Spinal cord (tissue), 10 donors: ENCODE data around the gene VASH2. TPM values are rescaled to one million over a fixed set of nuclear protein-coding genes. Genes with fewer than 3 reads are reported as not detected.
"Not testable (repeated sequence)": the region's sequence is repeated elsewhere in the genome, so short reads cannot be mapped to it uniquely, and the experiment has no call there.

Experiments used
- DNase-seq, 6 donors: peaks; one replicate each; pipeline versions ENCODE4 v3.0.0 to v3.0.0-alpha.2; 2013 to 2015; ENCODE audit warnings: low spot score in 6 of 6, low read depth in 4 of 6
- H3K27ac ChIP-seq: one replicate; pipeline ENCODE4 v1.5.1; 2013; ENCODE audit warnings: low read depth, low read length, control low read depth
- H3K27me3 ChIP-seq: one replicate; pipeline ENCODE4 v1.6.1; 2013; ENCODE audit warnings: low read length; ENCODE audit not compliant: control insufficient read depth, insufficient read depth
- H3K36me3 ChIP-seq: one replicate; pipeline ENCODE4 v1.6.1; 2013; ENCODE audit warnings: low read length; ENCODE audit not compliant: control insufficient read depth, insufficient read depth
- H3K4me1 ChIP-seq: one replicate; pipeline ENCODE4 v1.6.1; 2013; ENCODE audit warnings: low read length; ENCODE audit not compliant: control insufficient read depth, insufficient read depth
- H3K4me3 ChIP-seq: one replicate; pipeline ENCODE4 v1.5.1; 2013; ENCODE audit warnings: low read depth, low read length, control low read depth
- H3K9me3 ChIP-seq: one replicate; pipeline ENCODE4 v1.6.1; 2013; ENCODE audit warnings: low read length; ENCODE audit not compliant: control insufficient read depth, insufficient read depth
- WGBS: methylation state at CpG from one replicate; pipeline ENCODE4 v1.1.5; 2013; ENCODE audit warnings: missing lambda C conversion rate; ENCODE audit not compliant: insufficient coverage; 5-methylcytosine and 5-hydroxymethylcytosine counted together
- long read RNA-seq, 4 donors: transcript quantifications; one replicate each; lab custom pipeline, GENCODE V29; 2026
- polyA plus RNA-seq, 2 donors: library from polyadenylated mRNA; unstranded; fragments of 120-200 nt; gene quantifications; one replicate each; pipeline ENCODE4 v1.2.1, GENCODE V29; 2013; ENCODE audit not compliant: insufficient read length in 2 of 2
- total RNA-seq, 2 donors: library from RNA; depleted of rRNA in 1 of 2; stranded (reverse); fragments of 120-200 nt in 1 of 2; fragments of >200 nt in 1 of 2; gene quantifications; one replicate each; pipeline versions ENCODE4 v1.2.3 to v1.2.4, GENCODE V29; 2013 to 2014
- donor health status: healthy.

Gene VASH2
- total RNA-seq: 10 to 100 TPM in 1 of 2 donors, 1 to 10 TPM in 1; 9.0 to 10.3 TPM
- 10 to 100 TPM; 20.3 to 24.7 TPM for polyA plus RNA-seq
- long read RNA-seq, donor 1, partial matches to known transcripts: 11 of 11 reads
- long read RNA-seq, donor 1, other reads (novel, unspliced or antisense): 0 of 11 reads
- long read RNA-seq, donor 2: 0 reads
- long read RNA-seq, donor 3: 0 reads
- long read RNA-seq, donor 4, partial matches to known transcripts: 0 of 2 reads
- long read RNA-seq, donor 4, other reads (novel, unspliced or antisense): 0 of 2 reads

GRCh38 chr1:212950243-212951125 lies at the start of gene VASH2:
Gene VASH2, plus strand, starts transcription at chr1:212950541. Its CDS starts 1,002 bp downstream, at chr1:212951543.
- peaks cover 5% of the 10 kb centered on the region for H3K27me3 ChIP-seq
- H3K27ac ChIP-seq: peak within 1 kb of the TSS; percentile 82
- H3K36me3 ChIP-seq: peaks cover 4% of the 10 kb centered on the region
- H3K9me3 ChIP-seq: no peaks in the 10 kb centered on the region
- DNase-seq: peak; percentile 64 to 99 (median 86)
- H3K4me3 ChIP-seq: peak within 1 kb of the TSS; percentile 81
- H3K4me1 ChIP-seq: peaks cover 20% of the 10 kb centered on the region
- 0% methylated on average over 61 of the region's 61 CpGs for WGBS

GRCh38 chr1:212901290-212901689 lies 49.1 kb upstream of the VASH2 start:
- no peaks in the 10 kb centered on the region for H3K27me3 ChIP-seq
- WGBS: no CpG with 5 or more reads among the region's 2 CpGs
- peaks cover 17% of the 10 kb centered on the region for H3K9me3 ChIP-seq
- no peak overlapping the region for H3K4me3 ChIP-seq
- DNase-seq: no peak
- H3K27ac ChIP-seq: no peak overlapping the region
- peaks cover 10% of the 10 kb centered on the region for H3K36me3 ChIP-seq
- H3K4me1 ChIP-seq: no peaks in the 10 kb centered on the region

DNA sequence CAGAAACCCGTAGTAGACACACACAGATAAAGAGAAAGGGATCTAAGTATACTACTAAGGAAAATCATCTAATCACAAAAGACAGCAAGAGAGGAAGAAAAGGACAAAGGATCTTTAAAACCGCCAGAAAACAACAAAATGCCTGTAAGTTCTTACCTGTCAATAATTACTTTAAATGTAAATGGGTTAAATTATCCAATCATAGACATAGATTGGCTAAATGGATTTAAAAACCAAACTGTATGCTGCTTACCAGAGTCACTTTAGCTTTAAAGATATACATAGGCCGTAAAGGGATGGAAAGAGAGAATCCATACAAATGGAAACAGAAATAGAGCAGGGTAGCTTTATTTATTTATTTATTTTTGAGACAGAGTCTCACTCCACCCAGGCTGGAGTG lies 48.3 kb upstream of the VASH2 start:
- no peak for DNase-seq
- WGBS: no CpG with 5 or more reads among the region's 3 CpGs
- Histone ChIP-seq H3K4me1 (no peaks in the 10 kb centered on the region), H3K27me3 (no peaks in the 10 kb centered on the region), H3K4me3 (no peak overlapping the region), H3K36me3 (peaks cover 10% of the 10 kb centered on the region), H3K9me3 (peaks cover 17% of the 10 kb centered on the region), H3K27ac (no peak overlapping the region)

DNA sequence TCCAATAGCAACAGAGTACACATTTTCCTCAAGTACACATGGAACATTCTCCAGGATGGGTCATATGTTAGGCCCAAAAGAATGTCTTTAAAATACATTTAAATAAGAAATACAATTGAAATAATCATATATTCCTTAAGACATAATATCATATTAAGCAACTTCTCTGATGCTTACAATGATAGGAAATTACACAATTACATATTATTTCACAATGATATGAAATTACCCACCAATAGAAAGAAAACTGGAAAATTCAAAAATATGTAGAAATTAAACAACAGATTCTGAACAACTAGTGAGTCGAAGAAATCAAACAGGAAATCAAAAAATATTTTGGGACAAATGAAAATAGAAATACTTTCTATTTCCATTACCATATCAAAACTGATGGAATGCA lies 46.7 kb upstream of the VASH2 start:
- no peak overlapping the region for H3K27ac ChIP-seq
- DNase-seq: no peak
- H3K27me3 ChIP-seq: no peaks in the 10 kb centered on the region
- WGBS: no CpG with 5 or more reads among the region's 1 CpG
- peaks cover 17% of the 10 kb centered on the region for H3K9me3 ChIP-seq
- peaks cover 4% of the 10 kb centered on the region for H3K36me3 ChIP-seq
- no peaks in the 10 kb centered on the region for H3K4me1 ChIP-seq
- no peak overlapping the region for H3K4me3 ChIP-seq

- not testable (repeated sequence) for H3K27me3 ChIP-seq, DNase-seq, H3K27ac ChIP-seq, H3K4me3 ChIP-seq, H3K36me3 ChIP-seq, H3K9me3 ChIP-seq, H3K4me1 ChIP-seq
- 82% methylated on average over 9 of the region's 12 CpGs for WGBS
These were observed 42.3 kb upstream of the VASH2 start for GRCh38 chr1:212908071-212908470.

DNA sequence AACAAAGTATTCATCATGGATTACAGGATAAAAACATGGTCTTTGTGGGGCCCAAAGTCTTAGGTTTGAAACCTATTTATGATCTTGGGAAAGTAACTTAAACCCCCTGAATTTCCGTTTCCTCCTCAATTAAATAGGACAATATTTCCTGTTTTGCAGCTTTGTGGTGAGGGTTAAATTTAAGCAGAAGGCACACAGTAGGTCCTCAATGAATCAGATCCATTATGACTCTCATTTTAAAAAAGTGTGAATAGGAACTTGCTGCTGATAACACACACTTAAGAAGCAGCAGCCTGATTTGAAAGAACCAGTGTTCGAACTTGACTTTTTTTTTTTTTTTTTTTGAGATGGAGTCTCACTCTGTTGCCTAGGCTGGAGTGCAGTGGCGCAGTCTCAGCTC lies 41.4 kb upstream of the VASH2 start:
- Histone ChIP-seq H3K36me3 (no peaks in the 10 kb centered on the region), H3K27me3 (no peaks in the 10 kb centered on the region), H3K4me1 (no peaks in the 10 kb centered on the region), H3K9me3 (peaks cover 3% of the 10 kb centered on the region), H3K4me3 (no peak overlapping the region), H3K27ac (no peak overlapping the region)
- no peak for DNase-seq
- 83% methylated on average over 1 of the region's 3 CpGs for WGBS

DNA sequence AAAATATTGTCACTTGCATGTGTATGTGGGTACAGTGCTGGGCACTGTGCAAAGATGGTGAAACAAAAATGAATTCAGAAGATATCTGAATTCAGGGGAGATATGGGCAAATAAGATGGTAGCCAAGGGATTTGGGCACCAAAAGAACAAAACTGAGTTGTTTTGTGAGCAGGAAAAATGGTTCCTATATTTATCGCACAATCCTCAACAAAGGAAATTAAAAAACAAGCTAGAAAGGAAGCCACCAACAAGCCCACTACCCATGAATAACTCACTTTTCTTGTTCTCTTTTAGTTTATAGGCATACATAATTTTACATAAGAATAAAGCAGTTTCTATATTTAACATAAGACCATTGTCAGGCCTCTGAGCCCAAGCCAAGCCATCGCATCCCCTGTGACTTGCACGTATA lies 40.7 kb upstream of the VASH2 start:
- Histone ChIP-seq H3K27me3 (no peaks in the 10 kb centered on the region), H3K36me3 (no peaks in the 10 kb centered on the region), H3K27ac (no peak overlapping the region), H3K9me3 (peaks cover 3% of the 10 kb centered on the region), H3K4me3 (no peak overlapping the region), H3K4me1 (no peaks in the 10 kb centered on the region)
- no peak for DNase-seq
- WGBS: no CpG with 5 or more reads among the region's 3 CpGs

DNA sequence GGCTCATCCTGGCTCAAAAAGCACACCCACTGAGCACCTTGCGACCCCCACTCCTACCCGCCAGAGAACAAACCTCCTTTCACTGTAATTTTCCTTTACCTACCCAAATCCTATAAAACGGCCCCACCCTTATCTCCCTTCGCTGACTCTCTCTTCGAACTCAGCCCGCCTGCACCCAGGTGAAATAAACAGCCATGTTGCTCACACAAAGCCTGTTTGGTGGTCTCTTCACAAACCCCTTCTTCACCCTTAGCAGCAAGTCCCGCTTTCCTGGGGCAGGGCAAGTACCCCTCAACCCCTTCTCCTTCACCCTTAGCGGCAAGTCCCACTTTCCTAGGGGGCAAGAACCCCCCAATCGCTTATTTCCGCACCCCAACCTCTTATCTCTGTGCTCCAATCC lies 40.1 kb upstream of the VASH2 start:
- not testable (repeated sequence) for H3K36me3 ChIP-seq, H3K27ac ChIP-seq, H3K9me3 ChIP-seq, H3K4me1 ChIP-seq, H3K27me3 ChIP-seq, H3K4me3 ChIP-seq, DNase-seq
- 89% methylated on average over 5 of the region's 10 CpGs for WGBS

- DNase-seq, H3K9me3 ChIP-seq, H3K36me3 ChIP-seq, H3K27me3 ChIP-seq, H3K27ac ChIP-seq, H3K4me3 ChIP-seq: not testable (repeated sequence)
- WGBS: no CpG with 5 or more reads among the region's 3 CpGs
- peaks cover 11% of the 10 kb centered on the region for H3K4me1 ChIP-seq
These were observed 36.7 kb upstream of the VASH2 start for GRCh38 chr1:212913638-212914037.

DNA sequence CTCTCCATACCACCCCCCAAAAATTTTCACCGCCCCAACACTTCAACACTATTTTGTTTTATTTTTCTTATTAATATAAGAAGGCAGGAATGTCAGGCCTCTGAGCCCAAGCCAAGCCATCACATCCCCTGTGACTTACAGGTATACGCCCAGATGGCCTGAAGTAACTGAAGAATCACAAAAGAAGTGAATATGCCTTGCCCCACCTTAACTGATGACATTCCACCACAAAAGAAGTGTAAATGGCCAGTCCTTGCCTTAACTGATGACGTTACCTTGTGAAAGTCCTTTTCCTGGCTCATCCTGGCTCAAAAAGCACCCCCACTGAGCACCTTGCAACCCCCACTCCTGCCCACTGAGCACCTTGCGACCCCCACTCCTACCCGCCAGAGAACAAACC lies 36.2 kb upstream of the VASH2 start:
- not testable (repeated sequence) for DNase-seq, H3K4me3 ChIP-seq, H3K9me3 ChIP-seq, H3K27ac ChIP-seq, H3K36me3 ChIP-seq, H3K27me3 ChIP-seq
- H3K4me1 ChIP-seq: peaks cover 11% of the 10 kb centered on the region
- WGBS: no CpG with 5 or more reads among the region's 5 CpGs
